Uterus (tissue), 2 donors: ENCODE measurements around the gene DNAJA4.

ENCODE experiments used
- CTCF ChIP-seq, 4 experiments: fragments of 200-600 bp in 2 of 4; fragments of 450-650 bp in 2 of 4; sonication (generic) in 2 of 4; IDR thresholded peaks; one replicate each; pipeline ENCODE4 v1.5.1; 2016 to 2019; ENCODE audit warnings: antibody characterized with exemption in 4 of 4, mild to moderate bottlenecking in 2 of 4, moderate library complexity in 1 of 4
- POLR2A ChIP-seq, 2 donors: fragments of 450-650 bp; IDR thresholded peaks; one replicate each; pipeline ENCODE4 v1.6.1; 2016; ENCODE audit warnings: antibody characterized with exemption in 2 of 2, mild to moderate bottlenecking in 1 of 2, moderate library complexity in 1 of 2

DNA sequence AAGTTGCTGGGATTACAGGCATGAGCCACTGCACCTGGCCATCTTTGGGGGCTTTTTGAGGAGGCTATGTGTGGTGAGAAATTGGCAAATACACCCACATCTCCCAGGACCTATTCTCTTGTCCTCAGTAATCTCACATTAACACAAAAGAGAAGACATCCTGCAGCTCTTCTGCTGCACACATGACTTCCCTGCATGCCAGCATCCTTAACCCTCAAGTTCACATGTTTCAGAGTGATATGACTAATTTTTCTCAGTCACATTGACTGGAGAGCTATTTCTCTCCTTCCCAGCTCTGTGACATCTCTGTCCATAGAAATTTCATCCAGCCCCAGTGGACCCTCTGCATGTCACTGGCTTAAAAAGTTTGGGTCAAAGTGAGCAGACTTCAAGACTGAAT lies 37.0 kb downstream of the DNAJA4 start:
- TF ChIP-seq CTCF (IDR thresholded peaks at IDR 0.05) = no peak
- TF ChIP-seq POLR2A (IDR thresholded peaks at IDR 0.05) = no peak
